LoVo (cell line): ENCODE measurements around the gene RNF169.
"Not testable (repeated sequence)": the region's sequence is repeated elsewhere in the genome, so short reads cannot be mapped to it uniquely, and the experiment has no call there.

ENCODE experiments used
- DNase-seq: peaks from one replicate; pipeline ENCODE4 v3.0.0-alpha.2; 2016; ENCODE audit warnings: low spot score

The RNF169 gene

GRCh38 chr11:74726547-74727182 is 22.0 kb upstream of the RNF169 start:
- DNase-seq: peak; percentile 70

DNA sequence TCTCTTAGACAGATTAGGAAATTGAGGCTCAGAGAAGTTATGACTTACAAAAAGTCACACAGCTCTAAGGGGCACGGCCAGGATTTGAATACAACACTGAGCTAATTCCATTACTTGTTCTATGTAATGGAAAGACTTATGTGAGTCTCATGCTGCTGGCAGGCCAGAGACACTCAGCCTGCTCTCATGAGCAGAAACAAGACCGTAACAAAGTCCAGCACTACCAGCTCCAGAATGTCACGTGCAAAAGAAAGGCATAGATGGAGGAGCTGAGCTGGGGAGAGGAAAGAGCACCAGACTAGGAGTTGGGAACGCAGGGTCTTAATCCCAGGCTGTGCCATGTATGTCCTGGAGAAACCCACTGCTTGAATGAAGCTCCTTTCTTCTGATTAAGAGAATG is 19.3 kb upstream of the RNF169 start:
- no peak for DNase-seq

DNA sequence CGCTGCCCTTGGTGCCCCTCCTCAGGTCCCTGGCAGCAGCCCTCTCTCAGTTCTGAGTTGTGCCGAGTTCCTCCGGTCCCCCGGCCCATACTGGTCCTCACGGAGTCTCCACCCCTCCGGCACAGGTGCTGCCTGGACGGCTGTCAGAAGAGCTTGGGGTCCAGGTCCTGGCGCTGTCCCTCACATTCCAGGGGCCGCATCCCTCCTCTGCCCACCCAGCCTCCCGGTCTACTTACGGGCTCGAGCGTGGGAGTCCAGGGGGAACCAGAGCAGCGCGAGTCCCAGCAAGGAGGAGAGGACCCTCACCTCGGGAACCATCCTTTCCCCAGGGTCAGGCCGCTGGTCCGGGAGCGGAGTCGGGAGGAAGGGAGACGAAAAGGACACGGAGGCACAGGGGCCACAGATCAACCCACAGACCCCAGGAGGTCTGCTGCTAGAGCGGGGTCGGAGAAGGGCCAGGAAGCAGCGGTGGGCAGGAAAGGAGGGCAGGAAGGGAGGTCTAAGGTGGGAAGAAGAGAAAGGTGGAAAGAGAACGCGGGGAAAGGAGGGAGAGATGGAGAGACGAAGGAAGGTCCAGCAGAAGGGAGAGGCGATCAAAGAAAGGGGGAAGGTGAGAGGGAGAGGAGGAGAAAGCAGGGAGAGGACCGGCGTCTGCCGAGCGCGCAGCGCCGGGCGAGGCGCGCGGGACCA is 17.9 kb upstream of the RNF169 start:
- no peak for DNase-seq

GRCh38 chr11:74731301-74732094 is 17.2 kb upstream of the RNF169 start, which contains the start of gene CHRDL2:
TSS of gene CHRDL2 (minus strand) at chr11:74731426. CDS start at chr11:74730888, 538 bp downstream.
- DNase-seq: no peak

- no peak for DNase-seq
Measured at GRCh38 chr11:74734559-74734925, 14.1 kb upstream of the RNF169 start.

- DNase-seq: no peak
Measured at GRCh38 chr11:74735365-74735928, 13.2 kb upstream of the RNF169 start.

DNA sequence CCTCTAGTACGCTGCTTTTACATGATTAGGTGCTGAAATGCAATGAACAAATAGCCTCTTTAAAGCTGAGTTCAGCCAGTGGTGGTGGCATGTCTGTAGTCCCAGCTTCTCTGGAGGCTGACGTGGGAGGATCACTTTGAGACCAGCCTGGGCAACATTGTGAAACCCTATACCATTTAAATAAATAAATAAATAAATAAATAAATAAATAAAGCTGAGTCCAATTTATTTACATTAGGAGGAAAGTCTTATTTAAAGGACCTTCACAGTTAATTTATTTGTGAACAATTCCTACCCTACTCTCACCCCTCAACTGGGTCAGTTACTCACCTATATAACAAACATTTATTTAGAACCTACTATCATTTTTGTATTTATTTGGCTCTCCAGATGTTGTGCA is 12.6 kb upstream of the RNF169 start:
- no peak for DNase-seq

DNA sequence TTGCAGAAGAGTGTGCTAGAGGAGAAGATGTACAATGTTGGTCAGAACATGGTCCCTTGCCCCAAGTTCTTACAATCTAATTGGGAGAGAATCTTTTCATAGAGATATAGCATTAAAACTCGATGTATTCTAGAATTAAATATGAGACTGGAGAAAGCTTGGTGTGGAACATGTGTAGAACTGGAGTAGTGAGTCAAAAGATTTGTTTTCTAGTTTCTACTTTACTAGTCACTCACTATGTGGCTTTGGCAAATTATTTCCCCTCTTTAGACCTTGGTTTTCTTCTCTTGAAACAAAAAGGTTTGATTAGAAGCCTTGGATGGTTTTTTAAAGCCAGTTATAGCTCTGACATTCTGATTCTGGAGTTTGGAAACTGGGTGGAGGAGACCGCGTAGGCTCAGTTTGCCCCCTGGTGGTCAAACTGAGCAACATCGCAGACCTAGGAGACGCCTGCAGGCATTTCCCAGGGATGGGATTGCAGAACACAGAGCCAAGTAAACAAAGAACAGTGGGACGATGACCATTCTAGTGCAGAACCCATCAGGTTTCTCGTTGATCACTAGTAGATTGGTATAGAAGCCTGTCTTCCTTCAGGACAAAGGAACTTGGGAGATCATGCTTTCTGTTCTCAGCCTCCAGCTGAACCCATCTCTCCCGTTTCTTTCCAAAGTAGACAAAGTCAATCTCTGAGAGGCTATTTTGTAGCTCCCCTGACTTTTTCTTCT is 8.9 kb upstream of the RNF169 start:
- DNase-seq: peak; percentile 73

DNA sequence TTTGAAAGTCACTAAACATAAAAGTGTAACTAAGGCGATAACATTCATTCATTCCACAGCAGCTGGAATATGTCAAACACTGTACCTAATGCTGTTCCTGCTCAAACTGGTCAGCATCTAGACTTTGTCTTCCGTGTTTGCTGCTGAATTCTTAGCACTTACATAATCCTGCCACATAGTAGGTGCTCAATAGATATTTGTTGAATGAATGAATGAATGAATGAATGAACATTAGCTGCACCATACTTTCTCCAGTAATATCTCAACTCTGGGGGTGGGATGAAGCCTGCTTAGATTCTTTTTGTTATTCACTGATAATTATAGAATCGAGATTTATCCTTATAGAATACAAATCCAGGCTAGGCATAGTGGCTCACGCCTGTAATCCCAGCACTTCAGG is 6.6 kb upstream of the RNF169 start:
- DNase-seq: no peak

GRCh38 chr11:74743640-74744039 is 5.0 kb upstream of the RNF169 start:
- no peak for DNase-seq

DNA sequence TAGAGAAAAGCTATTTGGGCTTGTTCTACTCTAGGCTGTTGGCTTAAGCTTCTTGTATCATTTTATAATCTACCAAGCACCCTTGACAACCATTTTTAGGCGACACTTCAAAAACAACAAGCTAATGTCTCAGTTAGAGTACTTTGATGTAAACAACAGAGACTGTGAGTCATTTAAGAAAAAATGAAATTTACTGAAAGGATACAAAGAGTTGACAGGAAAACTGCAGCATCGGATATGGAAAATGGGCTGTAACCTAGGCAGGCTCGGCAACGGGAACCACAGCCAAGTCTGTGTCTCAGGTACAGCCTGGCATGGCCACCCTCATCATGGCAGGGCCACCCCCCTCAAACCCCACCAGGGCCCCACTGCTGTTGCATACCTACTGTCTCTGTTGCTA is 4.4 kb upstream of the RNF169 start:
- no peak for DNase-seq

GRCh38 chr11:74746868-74747267 is 1.8 kb upstream of the RNF169 start:
- DNase-seq: no peak

GRCh38 chr11:74749127-74749964 is 697 bp downstream of the RNF169 start:
- peak; percentile 55 for DNase-seq

DNA sequence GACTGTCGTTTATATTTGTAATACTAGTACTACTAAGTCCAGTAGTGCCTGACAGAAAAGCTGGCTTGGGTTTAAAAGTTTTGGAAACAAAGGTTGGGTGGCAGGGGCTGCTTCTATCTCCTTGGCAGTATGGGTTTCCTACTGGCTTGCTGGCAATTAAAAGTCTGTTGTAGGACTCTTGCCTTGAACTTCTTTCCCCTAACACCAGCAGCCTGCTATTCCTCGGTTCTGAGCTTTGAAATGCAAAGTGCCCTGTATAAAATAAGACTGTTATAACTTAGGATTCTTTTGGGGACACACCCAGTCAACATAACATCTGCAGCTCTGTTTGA is 1.3 kb downstream of the RNF169 start:
- no peak for DNase-seq

GRCh38 chr11:74750598-74750997 is 1.9 kb downstream of the RNF169 start:
- DNase-seq: not testable (repeated sequence)

DNA sequence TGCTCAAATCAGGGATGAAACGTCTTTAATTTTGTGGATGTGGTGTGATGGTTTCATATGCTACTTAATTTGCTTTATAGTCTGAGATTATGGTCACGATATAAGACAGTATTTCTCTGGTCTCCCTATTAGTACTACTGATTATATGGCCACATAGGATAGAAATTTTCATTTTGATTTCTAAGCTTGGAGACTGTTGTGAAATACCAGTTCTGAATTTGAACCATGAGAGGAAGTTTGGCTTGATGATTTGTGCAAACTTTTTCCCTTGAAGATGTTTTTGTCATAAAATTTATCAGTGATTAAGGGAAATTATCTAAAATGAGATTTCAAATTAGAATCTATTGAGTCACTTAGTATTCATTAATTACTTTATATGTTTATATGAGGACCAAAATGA is 2.7 kb downstream of the RNF169 start:
- no peak for DNase-seq

- no peak for DNase-seq
Measured at GRCh38 chr11:74754507-74755252, 6.0 kb downstream of the RNF169 start.

- DNase-seq: no peak
Measured at GRCh38 chr11:74755395-74755995, 6.8 kb downstream of the RNF169 start.

DNA sequence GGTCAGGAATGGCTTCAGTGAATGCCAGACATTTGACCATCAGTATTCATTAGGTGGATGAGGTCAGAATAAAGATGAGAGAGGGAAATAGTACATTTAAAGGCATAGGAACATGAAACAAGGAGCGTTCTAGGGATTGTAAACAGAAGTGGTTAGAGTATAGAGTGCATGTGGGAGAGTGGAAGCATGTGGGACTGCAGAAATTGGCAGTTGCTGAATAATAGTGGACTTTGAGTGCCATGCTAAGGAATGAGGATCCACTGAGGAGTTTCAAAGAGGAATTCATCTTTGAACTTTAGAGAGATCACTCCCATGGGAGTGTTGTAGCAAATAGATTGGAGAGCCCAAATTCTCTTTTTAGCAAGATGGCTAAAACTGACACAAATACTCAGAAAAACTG is 7.9 kb downstream of the RNF169 start:
- no peak for DNase-seq

GRCh38 chr11:74766905-74767304 is 18.3 kb downstream of the RNF169 start:
- no peak for DNase-seq
